Measurements from ENCODE around the gene RLF. TPM values are rescaled to one million over a fixed set of nuclear protein-coding genes. Genes with fewer than 3 reads are reported as not detected.

Gene RLF
- total and polyA plus RNA-seq, 9 of the 15 experiments (the other 6 are each of a cell fraction or from before 2014, with no cell fraction given) = 3.6 to 35.0 (median 21.2) TPM

DNA sequence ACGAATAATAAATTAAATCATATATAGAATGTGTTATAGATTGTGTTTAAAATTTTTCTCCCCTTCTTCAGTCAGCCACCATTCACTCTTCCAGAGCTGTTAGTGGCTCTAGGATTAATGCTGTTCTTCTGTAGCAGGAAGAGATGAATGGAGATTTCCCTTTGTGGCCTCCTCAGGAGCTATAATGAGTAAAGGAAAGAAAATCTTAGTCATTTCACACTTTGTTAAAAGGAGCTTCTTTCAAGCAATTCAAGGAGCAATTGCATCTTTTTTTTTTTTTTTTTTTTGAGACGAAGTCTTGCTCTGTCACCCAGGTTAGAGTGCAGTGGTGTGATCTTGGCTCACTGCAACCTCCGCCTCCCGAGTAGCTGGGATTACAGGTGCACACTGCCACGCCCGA, 62.9 kb downstream of the RLF start:
- in situ Hi-C loops (cut with MboI) (no loop called here), intact Hi-C loops (cut with micrococcal nuclease) (no loop called here)
- no peak overlapping the region for H3K27ac ChIP-seq (ENCODE audit: extremely low read depth, low read depth, low read length)
- no peak for ATAC-seq
- TF ChIP-seq MEIS2 (IDR thresholded peaks at IDR 0.05; ENCODE audit: partially characterized antibody) = no peak
- TF ChIP-seq PHB (CRISPR knock-in tag; IDR thresholded peaks at IDR 0.05) = no peak
- no peak for TF ChIP-seq GATA2 (CRISPR knock-in tag; IDR thresholded peaks at IDR 0.05)
- TF ChIP-seq SMARCE1 (IDR thresholded peaks at IDR 0.05) = no peak
- H2AFZ ChIP-seq (ENCODE audit: low read depth, low read length) = no peak overlapping the region
- H3K9me3 ChIP-seq (replicated peaks; ENCODE audit: control insufficient read depth, insufficient read depth, low read depth, low read length) = no peaks in the 10 kb centered on the region; the same call in 1 of the 2 replicates
- H3K27me3 ChIP-seq (ENCODE audit: control insufficient read depth in 2 of 2, insufficient read depth in 2 of 2, low read length in 2 of 2) = no peaks in the 10 kb centered on the region
- H3K9me1 ChIP-seq (ENCODE audit: control insufficient read depth, insufficient read depth, low read length) = no peaks in the 10 kb centered on the region
- H3K4me1 ChIP-seq (replicated peaks in 1 of 2; ENCODE audit: control insufficient read depth in 2 of 2, insufficient read depth in 2 of 2, low read length in 2 of 2) = peaks cover 12 to 20% of the 10 kb centered on the region in 2 experiments; a peak in 4 of 5 replicates
- H3K79me2 ChIP-seq (ENCODE audit: control insufficient read depth, insufficient read depth, low read length) = peaks cover 43% of the 10 kb centered on the region
- BruUV-seq (replicated peaks) = no TSS peak
- H3K4me2 ChIP-seq (ENCODE audit: insufficient read depth, low read length) = no peak overlapping the region
- no peak overlapping the region for H3K4me3 ChIP-seq
- no peak for DNase-seq (ENCODE audit: extremely low read depth in 1 of 4, low spot score in 3 of 4)
- H3K9ac ChIP-seq (ENCODE audit: insufficient read depth in 1 of 2, low read depth in 2 of 2, low read length in 2 of 2) = no peak overlapping the region
- no peaks in the 10 kb centered on the region for H4K20me1 ChIP-seq (replicated peaks; ENCODE audit: control insufficient read depth, insufficient read depth, low read length)
- peaks cover 60% of the 10 kb centered on the region for H3K36me3 ChIP-seq (ENCODE audit: control insufficient read depth, insufficient read depth, low read length)
- WGBS (ENCODE audit: insufficient coverage, low coverage, missing lambda C conversion rate) = 96% methylated on average over 6 of the region's 6 CpGs
- ChIA-PET CTCF (ENCODE audit: low intra/inter-chr PET ratio) (no interaction called here), POLR2A (interaction anchor here (0.6 to 4.1 kb wide), 4 partner anchors 10 to 80 kb away, joined by 3 to 25 read pairs (median 3); no protein-coding TSS in a partner anchor)
- no peak for FAIRE-seq

DNA sequence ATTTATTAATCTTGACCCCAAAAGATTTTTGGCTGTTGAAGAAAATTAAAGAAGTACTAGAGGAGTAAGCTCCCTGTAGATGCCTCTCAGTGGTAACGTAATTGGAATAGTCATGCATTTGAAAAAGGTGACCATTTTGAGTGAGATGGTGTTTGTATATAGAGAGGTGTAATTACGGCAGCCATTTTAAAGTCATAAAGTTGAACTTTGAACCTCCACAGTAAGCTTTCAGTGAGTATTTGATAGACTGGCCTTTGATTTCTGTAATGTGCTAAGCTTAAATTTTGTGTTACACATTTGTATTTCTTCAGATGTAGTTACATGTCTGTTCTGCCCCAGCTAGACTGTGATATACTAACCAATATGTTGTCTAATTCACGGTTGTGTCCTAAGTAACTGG, 65.0 kb downstream of the RLF start:
- intact Hi-C loops (cut with micrococcal nuclease) = no loop called here
- ATAC-seq (no peak), DNase-seq (ENCODE audit: extremely low read depth in 1 of 4, low spot score in 3 of 4) (no peak), FAIRE-seq (no peak)
- POLR2A ChIA-PET = interaction anchor here (0.6 to 4.1 kb wide), 4 partner anchors 8 to 17 kb away, joined by 3 to 25 read pairs (median 3); no protein-coding TSS in a partner anchor
- Histone ChIP-seq H4K20me1 (replicated peaks; ENCODE audit: control insufficient read depth, insufficient read depth, low read length) (no peaks in the 10 kb centered on the region), H3K27me3 (ENCODE audit: control insufficient read depth in 2 of 2, insufficient read depth in 2 of 2, low read length in 2 of 2) (no peaks in the 10 kb centered on the region), H3K36me3 (ENCODE audit: control insufficient read depth, insufficient read depth, low read length) (peaks cover 69% of the 10 kb centered on the region), H3K4me2 (ENCODE audit: insufficient read depth, low read length) (no peak overlapping the region), H3K9ac (ENCODE audit: insufficient read depth in 1 of 2, low read depth in 2 of 2, low read length in 2 of 2) (no peak overlapping the region), H2AFZ (ENCODE audit: low read depth, low read length) (no peak overlapping the region), H3K4me1 (replicated peaks in 1 of 2; ENCODE audit: control insufficient read depth in 2 of 2, insufficient read depth in 2 of 2, low read length in 2 of 2) (peaks cover 4 to 10% of the 10 kb centered on the region in 2 experiments; a peak in 3 of 5 replicates), H3K4me3 (no peak overlapping the region), H3K79me2 (ENCODE audit: control insufficient read depth, insufficient read depth, low read length) (peaks cover 24% of the 10 kb centered on the region), H3K9me3 (replicated peaks; ENCODE audit: control insufficient read depth, insufficient read depth, low read depth, low read length) (no peaks in the 10 kb centered on the region; the same call in 1 of the 2 replicates), H3K9me1 (ENCODE audit: control insufficient read depth, insufficient read depth, low read length) (no peaks in the 10 kb centered on the region), H3K27ac (ENCODE audit: extremely low read depth, low read depth, low read length) (no peak overlapping the region)
- in situ Hi-C loops (cut with MboI) = no loop called here
- 93% methylated on average over 3 of the region's 3 CpGs for WGBS (ENCODE audit: insufficient coverage, low coverage, missing lambda C conversion rate)
- CTCF ChIA-PET (ENCODE audit: low intra/inter-chr PET ratio) = no interaction called here
- BruUV-seq (replicated peaks) = no TSS peak
- no peak for TF ChIP-seq TAF15 (IDR thresholded peaks at IDR 0.05; ENCODE audit: low read depth, low read length)
- TF ChIP-seq PHF20 (IDR thresholded peaks at IDR 0.05; ENCODE audit: partially characterized antibody) = no peak
- TF ChIP-seq, protein P1, sequence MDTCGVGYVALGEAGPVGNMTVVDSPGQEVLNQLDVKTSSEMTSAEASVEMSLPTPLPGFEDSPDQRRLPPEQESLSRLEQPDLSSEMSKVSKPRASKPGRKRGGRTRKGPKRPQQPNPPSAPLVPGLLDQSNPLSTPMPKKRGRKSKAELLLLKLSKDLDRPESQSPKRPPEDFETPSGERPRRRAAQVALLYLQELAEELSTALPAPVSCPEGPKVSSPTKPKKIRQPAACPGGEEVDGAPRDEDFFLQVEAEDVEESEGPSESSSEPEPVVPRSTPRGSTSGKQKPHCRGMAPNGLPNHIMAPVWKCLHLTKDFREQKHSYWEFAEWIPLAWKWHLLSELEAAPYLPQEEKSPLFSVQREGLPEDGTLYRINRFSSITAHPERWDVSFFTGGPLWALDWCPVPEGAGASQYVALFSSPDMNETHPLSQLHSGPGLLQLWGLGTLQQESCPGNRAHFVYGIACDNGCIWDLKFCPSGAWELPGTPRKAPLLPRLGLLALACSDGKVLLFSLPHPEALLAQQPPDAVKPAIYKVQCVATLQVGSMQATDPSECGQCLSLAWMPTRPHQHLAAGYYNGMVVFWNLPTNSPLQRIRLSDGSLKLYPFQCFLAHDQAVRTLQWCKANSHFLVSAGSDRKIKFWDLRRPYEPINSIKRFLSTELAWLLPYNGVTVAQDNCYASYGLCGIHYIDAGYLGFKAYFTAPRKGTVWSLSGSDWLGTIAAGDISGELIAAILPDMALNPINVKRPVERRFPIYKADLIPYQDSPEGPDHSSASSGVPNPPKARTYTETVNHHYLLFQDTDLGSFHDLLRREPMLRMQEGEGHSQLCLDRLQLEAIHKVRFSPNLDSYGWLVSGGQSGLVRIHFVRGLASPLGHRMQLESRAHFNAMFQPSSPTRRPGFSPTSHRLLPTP (IDR thresholded peaks at IDR 0.05; ENCODE audit: borderline replicate concordance, extremely low read depth, insufficient read length) = no peak
- TF ChIP-seq BRD4 (IDR thresholded peaks at IDR 0.05) = no peak
- TF ChIP-seq, protein P2, sequence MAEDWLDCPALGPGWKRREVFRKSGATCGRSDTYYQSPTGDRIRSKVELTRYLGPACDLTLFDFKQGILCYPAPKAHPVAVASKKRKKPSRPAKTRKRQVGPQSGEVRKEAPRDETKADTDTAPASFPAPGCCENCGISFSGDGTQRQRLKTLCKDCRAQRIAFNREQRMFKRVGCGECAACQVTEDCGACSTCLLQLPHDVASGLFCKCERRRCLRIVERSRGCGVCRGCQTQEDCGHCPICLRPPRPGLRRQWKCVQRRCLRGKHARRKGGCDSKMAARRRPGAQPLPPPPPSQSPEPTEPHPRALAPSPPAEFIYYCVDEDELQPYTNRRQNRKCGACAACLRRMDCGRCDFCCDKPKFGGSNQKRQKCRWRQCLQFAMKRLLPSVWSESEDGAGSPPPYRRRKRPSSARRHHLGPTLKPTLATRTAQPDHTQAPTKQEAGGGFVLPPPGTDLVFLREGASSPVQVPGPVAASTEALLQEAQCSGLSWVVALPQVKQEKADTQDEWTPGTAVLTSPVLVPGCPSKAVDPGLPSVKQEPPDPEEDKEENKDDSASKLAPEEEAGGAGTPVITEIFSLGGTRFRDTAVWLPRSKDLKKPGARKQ (CRISPR knock-in tag; IDR thresholded peaks at IDR 0.05) = no peak
- TF ChIP-seq, protein P3, sequence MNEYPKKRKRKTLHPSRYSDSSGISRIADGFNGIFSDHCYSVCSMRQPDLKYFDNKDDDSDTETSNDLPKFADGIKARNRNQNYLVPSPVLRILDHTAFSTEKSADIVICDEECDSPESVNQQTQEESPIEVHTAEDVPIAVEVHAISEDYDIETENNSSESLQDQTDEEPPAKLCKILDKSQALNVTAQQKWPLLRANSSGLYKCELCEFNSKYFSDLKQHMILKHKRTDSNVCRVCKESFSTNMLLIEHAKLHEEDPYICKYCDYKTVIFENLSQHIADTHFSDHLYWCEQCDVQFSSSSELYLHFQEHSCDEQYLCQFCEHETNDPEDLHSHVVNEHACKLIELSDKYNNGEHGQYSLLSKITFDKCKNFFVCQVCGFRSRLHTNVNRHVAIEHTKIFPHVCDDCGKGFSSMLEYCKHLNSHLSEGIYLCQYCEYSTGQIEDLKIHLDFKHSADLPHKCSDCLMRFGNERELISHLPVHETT (CRISPR knock-in tag; conservative IDR thresholded peaks at IDR 0.05 in 1 of 2, IDR thresholded peaks at IDR 0.05 in 1 of 2) = no peak
